Measurements from ENCODE around the gene UHRF2.

DNA sequence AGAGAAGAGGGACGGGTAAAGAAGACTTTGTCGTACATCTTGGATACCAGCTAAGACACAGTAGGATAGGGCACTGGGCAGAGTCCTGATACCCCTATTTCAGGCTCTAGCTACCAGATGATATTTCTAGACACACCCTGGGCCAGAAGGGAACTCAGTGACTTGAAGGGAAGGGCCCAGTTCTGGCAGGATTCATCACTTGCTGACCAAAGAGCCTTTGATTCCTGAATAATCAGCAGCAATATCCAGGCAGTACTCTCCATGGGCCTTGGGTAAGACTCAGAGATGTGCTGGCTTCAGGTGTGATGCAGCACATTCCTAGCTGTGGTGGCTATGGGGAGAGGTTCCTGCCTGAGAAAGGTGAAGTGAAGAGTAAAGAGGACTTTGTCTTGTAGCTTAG, 44.2 kb upstream of the UHRF2 start:
- TF ChIP-seq, protein P1, sequence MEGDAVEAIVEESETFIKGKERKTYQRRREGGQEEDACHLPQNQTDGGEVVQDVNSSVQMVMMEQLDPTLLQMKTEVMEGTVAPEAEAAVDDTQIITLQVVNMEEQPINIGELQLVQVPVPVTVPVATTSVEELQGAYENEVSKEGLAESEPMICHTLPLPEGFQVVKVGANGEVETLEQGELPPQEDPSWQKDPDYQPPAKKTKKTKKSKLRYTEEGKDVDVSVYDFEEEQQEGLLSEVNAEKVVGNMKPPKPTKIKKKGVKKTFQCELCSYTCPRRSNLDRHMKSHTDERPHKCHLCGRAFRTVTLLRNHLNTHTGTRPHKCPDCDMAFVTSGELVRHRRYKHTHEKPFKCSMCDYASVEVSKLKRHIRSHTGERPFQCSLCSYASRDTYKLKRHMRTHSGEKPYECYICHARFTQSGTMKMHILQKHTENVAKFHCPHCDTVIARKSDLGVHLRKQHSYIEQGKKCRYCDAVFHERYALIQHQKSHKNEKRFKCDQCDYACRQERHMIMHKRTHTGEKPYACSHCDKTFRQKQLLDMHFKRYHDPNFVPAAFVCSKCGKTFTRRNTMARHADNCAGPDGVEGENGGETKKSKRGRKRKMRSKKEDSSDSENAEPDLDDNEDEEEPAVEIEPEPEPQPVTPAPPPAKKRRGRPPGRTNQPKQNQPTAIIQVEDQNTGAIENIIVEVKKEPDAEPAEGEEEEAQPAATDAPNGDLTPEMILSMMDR (IDR thresholded peaks at IDR 0.05; ENCODE audit: low read depth, low read length), result no peak
- TF ChIP-seq EZH2phosphoT487 (IDR thresholded peaks at IDR 0.05; ENCODE audit: low read depth), result no peak
